Fibroblast of lung (primary cell): ENCODE data around the gene ABCC9. TPM values are rescaled to one million over a fixed set of nuclear protein-coding genes. Genes with fewer than 3 reads are reported as not detected.

ENCODE experiments used
- DNase-seq, 2 donors: peaks; one replicate each; pipeline versions ENCODE4 v3.0.0 to v3.0.0-alpha.2; 2010; ENCODE audit warnings: low read depth in 2 of 2
- H2AFZ ChIP-seq: 2 replicates; pipeline ENCODE4 v1.5.1; 2012; ENCODE audit warnings: low read length, control low read depth, inconsistent platforms
- H3K27ac ChIP-seq: 2 replicates; pipeline ENCODE4 v1.5.1; 2011; ENCODE audit warnings: low read length, control low read depth; ENCODE audit not compliant: insufficient read depth
- H3K27me3 ChIP-seq: 2 replicates; pipeline ENCODE4 v1.5.1; 2011; ENCODE audit warnings: mild to moderate bottlenecking, low read length; ENCODE audit not compliant: control insufficient read depth, insufficient read depth
- H3K36me3 ChIP-seq: 2 replicates; pipeline ENCODE4 v1.5.1; 2011; ENCODE audit warnings: low read length; ENCODE audit not compliant: control insufficient read depth, insufficient read depth
- H3K4me1 ChIP-seq: 2 replicates; pipeline ENCODE4 v1.5.1; 2011; ENCODE audit warnings: low read length; ENCODE audit not compliant: control insufficient read depth, insufficient read depth; ENCODE audit errors: extremely low read depth
- H3K4me2 ChIP-seq: 2 replicates; pipeline ENCODE4 v1.5.1; 2011; ENCODE audit warnings: low read length, control low read depth; ENCODE audit not compliant: insufficient read depth; ENCODE audit errors: extremely low read depth
- H3K4me3 ChIP-seq, 4 experiments: fragments of 200-600 bp in 1 of 4; sonication (generic) in 1 of 4; replicated peaks in 1 of 4; 2 replicates each; pipeline ENCODE4 v1.5.1; 2011 to 2016; ENCODE audit warnings: low read length in 4 of 4, low read depth in 3 of 4, mild to moderate bottlenecking in 3 of 4, control low read depth in 2 of 4, inconsistent platforms in 1 of 4, mixed read lengths in 1 of 4; ENCODE audit not compliant: insufficient read depth in 1 of 4; ENCODE audit errors: control extremely low read depth in 1 of 4
- H3K79me2 ChIP-seq: 2 replicates; pipeline ENCODE4 v1.5.1; 2012; ENCODE audit warnings: mild to moderate bottlenecking, low read length, inconsistent platforms; ENCODE audit not compliant: control insufficient read depth, insufficient read depth
- H3K9ac ChIP-seq: 2 replicates; pipeline ENCODE4 v1.5.1; 2011; ENCODE audit warnings: mild to moderate bottlenecking, low read length, control low read depth; ENCODE audit not compliant: insufficient read depth
- H3K9me3 ChIP-seq: 2 replicates; pipeline ENCODE4 v1.5.1; 2012; ENCODE audit warnings: low read depth, low read length; ENCODE audit not compliant: control insufficient read depth, insufficient read depth
- H4K20me1 ChIP-seq: 2 replicates; pipeline ENCODE4 v1.5.1; 2011; ENCODE audit warnings: low read length; ENCODE audit not compliant: control insufficient read depth, insufficient read depth; ENCODE audit errors: extremely low read depth
- CTCF ChIP-seq, 2 donors: IDR thresholded peaks in 1 of 2; conservative IDR thresholded peaks in 1 of 2; 1 replicate in 1 of 2; 2 replicates in 1 of 2; pipeline ENCODE4 v1.5.1; 2011 to 2012; ENCODE audit warnings: low read length in 2 of 2, control low read depth in 1 of 2, inconsistent platforms in 1 of 2, low read depth in 1 of 2, mild to moderate bottlenecking in 1 of 2
- EZH2 ChIP-seq: IDR thresholded peaks from 2 replicates; pipeline ENCODE4 v1.5.1; 2012; ENCODE audit warnings: low read length, control low read depth, mild to moderate bottlenecking; ENCODE audit errors: missing control alignments
- polyA plus RNA-seq, 2 donors: library from polyadenylated mRNA; depleted of rRNA in 1 of 2; stranded (reverse) in 1 of 2; unstranded in 1 of 2; fragments of >200 nt; gene quantifications; 2 replicates each; pipeline ENCODE4 v1.2.1, GENCODE V29; 2011 to 2012; ENCODE audit warnings: missing spikeins in 1 of 2
- total RNA-seq: library from RNA; depleted of rRNA; stranded (reverse); fragments of >200 nt; gene quantifications from 2 replicates; pipeline ENCODE4 v1.2.1, GENCODE V29; 2014

ABCC9 gene
- total and polyA plus RNA-seq, 2 donors (not counting 1 experiment from before 2014, with no cell fraction given), result 9.9 to 31.1 TPM

DNA sequence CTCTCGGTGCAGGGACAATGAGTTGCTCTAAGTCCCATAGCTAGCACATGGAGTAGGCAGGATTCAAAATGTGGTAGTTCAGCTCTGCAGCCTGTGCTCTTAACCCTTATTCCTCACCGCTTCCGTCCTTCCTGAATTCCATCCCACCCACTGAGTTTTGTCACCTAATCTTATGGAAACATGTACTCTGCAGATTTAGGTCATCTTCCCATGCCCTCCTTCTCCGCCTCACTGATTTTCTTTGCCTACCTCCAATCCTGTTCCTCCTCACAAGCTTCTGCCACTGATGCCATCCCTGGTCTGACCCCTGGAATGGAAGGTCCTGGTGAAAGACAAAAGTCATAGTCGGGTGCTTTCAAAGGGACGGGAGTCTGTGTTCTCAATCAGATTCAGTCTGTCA is 46.5 kb upstream of the ABCC9 start:
- Histone ChIP-seq H3K9ac (no peak overlapping the region), H3K36me3 (no peaks in the 10 kb centered on the region), H3K27me3 (no peaks in the 10 kb centered on the region), H3K4me1 (no peaks in the 10 kb centered on the region), H3K4me2 (no peak overlapping the region), H2AFZ (no peak overlapping the region), H4K20me1 (no peaks in the 10 kb centered on the region), H3K9me3 (no peaks in the 10 kb centered on the region), H3K79me2 (no peaks in the 10 kb centered on the region), H3K4me3 (no peak overlapping the region), H3K27ac (no peak overlapping the region)
- no peak for DNase-seq
- TF ChIP-seq EZH2 (no peak), CTCF (conservative IDR thresholded peaks at IDR 0.05 in 1 of 2, IDR thresholded peaks at IDR 0.05 in 1 of 2; ENCODE audit: low read depth in 1 of 2, low read length in 2 of 2) (no peak)

DNA sequence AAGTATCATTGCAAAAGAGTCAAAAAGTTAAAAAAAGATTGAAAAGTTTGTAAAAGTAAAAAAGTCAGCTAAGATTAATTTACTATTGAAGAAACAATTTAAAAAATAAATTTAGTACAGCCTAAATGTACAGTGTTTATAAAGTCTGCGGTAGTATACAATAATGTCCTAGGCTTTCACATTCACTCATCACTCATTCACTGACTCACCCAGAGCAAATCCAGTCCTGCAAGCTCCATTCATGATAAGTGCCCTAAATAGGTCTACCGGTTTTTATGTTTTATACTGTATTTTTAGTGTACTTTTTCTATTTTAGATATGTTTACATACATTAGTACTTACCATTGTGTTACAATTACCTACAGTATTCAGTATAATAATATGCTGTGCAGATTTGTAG is 43.9 kb upstream of the ABCC9 start:
- DNase-seq, result peak in 1 of 2 donors; percentile 33

GRCh38 chr12:21984375-21984774 is 43.1 kb upstream of the ABCC9 start:
- Histone ChIP-seq H3K4me3 (no peak overlapping the region), H3K9ac (no peak overlapping the region), H3K36me3 (no peaks in the 10 kb centered on the region), H3K27ac (no peak overlapping the region), H2AFZ (no peak overlapping the region), H3K27me3 (no peaks in the 10 kb centered on the region), H3K9me3 (no peaks in the 10 kb centered on the region), H3K4me1 (no peaks in the 10 kb centered on the region), H3K4me2 (no peak overlapping the region), H3K79me2 (no peaks in the 10 kb centered on the region), H4K20me1 (no peaks in the 10 kb centered on the region)
- TF ChIP-seq EZH2, result no peak
- TF ChIP-seq CTCF (conservative IDR thresholded peaks at IDR 0.05 in 1 of 2, IDR thresholded peaks at IDR 0.05 in 1 of 2; ENCODE audit: low read depth in 1 of 2, low read length in 2 of 2), result no peak
- no peak for DNase-seq

More for the DNA sequence above, 43.9 kb upstream of the ABCC9 start:
- no peak overlapping the region for H3K4me2 ChIP-seq
- H2AFZ ChIP-seq, result no peak overlapping the region
- H3K9ac ChIP-seq, result no peak overlapping the region
- no peaks in the 10 kb centered on the region for H3K4me1 ChIP-seq
- no peaks in the 10 kb centered on the region for H4K20me1 ChIP-seq
- H3K79me2 ChIP-seq, result no peaks in the 10 kb centered on the region
- no peak overlapping the region for H3K27ac ChIP-seq
- no peaks in the 10 kb centered on the region for H3K27me3 ChIP-seq
- H3K36me3 ChIP-seq, result no peaks in the 10 kb centered on the region
- TF ChIP-seq CTCF (conservative IDR thresholded peaks at IDR 0.05 in 1 of 2, IDR thresholded peaks at IDR 0.05 in 1 of 2; ENCODE audit: low read depth in 1 of 2, low read length in 2 of 2), result no peak
- TF ChIP-seq EZH2, result no peak
- H3K4me3 ChIP-seq, result no peak overlapping the region
- no peaks in the 10 kb centered on the region for H3K9me3 ChIP-seq
